HG03558 (cell line): Measurements from ENCODE around the gene RNGTT.

Experiments
- ATAC-seq: cut with Tn5 transposase; IDR thresholded peaks from one replicate; pipeline ENCODE4 v1.9.1; 2021; ENCODE audit warnings: moderate number of reproducible peaks; ENCODE audit not compliant: unreplicated experiment; ENCODE audit errors: extremely low read depth

RNGTT gene

GRCh38 chr6:88626460-88626859, 337.0 kb downstream of the RNGTT start:
- ATAC-seq = no peak

- no peak for ATAC-seq
Observed at GRCh38 chr6:88623531-88623930, 339.9 kb downstream of the RNGTT start.

GRCh38 chr6:88619951-88620350, 343.5 kb downstream of the RNGTT start:
- ATAC-seq = no peak

GRCh38 chr6:88616380-88616779, 347.0 kb downstream of the RNGTT start:
- ATAC-seq = no peak

GRCh38 chr6:88614316-88614877, 349.0 kb downstream of the RNGTT start:
- no peak for ATAC-seq

GRCh38 chr6:88612631-88613030, 350.8 kb downstream of the RNGTT start:
- ATAC-seq = no peak

- no peak for ATAC-seq
Observed at GRCh38 chr6:88611721-88612120, 351.7 kb downstream of the RNGTT start.

- ATAC-seq = no peak
Observed at GRCh38 chr6:88609983-88610382, 353.4 kb downstream of the RNGTT start.

GRCh38 chr6:88605271-88605670, 358.1 kb downstream of the RNGTT start:
- ATAC-seq = no peak

GRCh38 chr6:88599571-88599970, 363.8 kb downstream of the RNGTT start:
- no peak for ATAC-seq

GRCh38 chr6:88596801-88597200, 366.6 kb downstream of the RNGTT start:
- no peak for ATAC-seq

- no peak for ATAC-seq
Observed at GRCh38 chr6:88588938-88589337, 374.5 kb downstream of the RNGTT start.

GRCh38 chr6:88587150-88587520, 376.3 kb downstream of the RNGTT start:
- ATAC-seq = no peak

GRCh38 chr6:88586371-88587149, 376.9 kb downstream of the RNGTT start:
- no peak for ATAC-seq

GRCh38 chr6:88585276-88585692, 378.1 kb downstream of the RNGTT start:
- ATAC-seq = no peak

GRCh38 chr6:88584581-88585275, 378.7 kb downstream of the RNGTT start:
- ATAC-seq = no peak

- ATAC-seq = no peak
Observed at GRCh38 chr6:88577461-88577860, 386.0 kb downstream of the RNGTT start.

- no peak for ATAC-seq
Observed at GRCh38 chr6:88575536-88575935, 387.9 kb downstream of the RNGTT start.

- no peak for ATAC-seq
Observed at GRCh38 chr6:88574651-88575050, 388.8 kb downstream of the RNGTT start.

- ATAC-seq = no peak
Observed at GRCh38 chr6:88574031-88574430, 389.4 kb downstream of the RNGTT start.

- no peak for ATAC-seq
Observed at GRCh38 chr6:88573561-88573960, 389.9 kb downstream of the RNGTT start.
